K562 (cell line): ENCODE data around the gene SPATA2. TPM values are rescaled to one million over a fixed set of nuclear protein-coding genes. Genes with fewer than 3 reads are reported as not detected.

Experiments used
- COPS2 ChIP-seq: fragments of 450-650 bp; conservative IDR thresholded peaks from 2 replicates; pipeline ENCODE4 v1.6.1; 2016; ENCODE audit warnings: mild to moderate bottlenecking, moderate library complexity
- EHMT2 ChIP-seq: fragments of 450-650 bp; IDR thresholded peaks from 2 replicates; pipeline ENCODE4 v1.6.1; 2018; ENCODE audit warnings: antibody characterized with exemption
- ELF2 ChIP-seq: fragments of 250-450 bp; sonication (Bioruptor Pico); IDR thresholded peaks from 2 replicates; pipeline ENCODE4 v1.5.0; 2021; ENCODE audit warnings: mild to moderate bottlenecking
- ESRRA ChIP-seq: fragments of 450-650 bp; IDR thresholded peaks from 2 replicates; pipeline ENCODE4 v1.6.1; 2014; ENCODE audit warnings: low read depth, mild to moderate bottlenecking, moderate library complexity, borderline replicate concordance
- HNRNPLL ChIP-seq: fragments of 200-400 bp; formaldehyde crosslinking; IDR thresholded peaks from 2 replicates; pipeline ENCODE4 v1.6.1; 2017; ENCODE audit warnings: low read length, low read depth, mild to moderate bottlenecking; ENCODE audit not compliant: poor library complexity, severe bottlenecking
- JUN ChIP-seq, 2 experiments: sonication (generic) in 1 of 2; formaldehyde crosslinking in 1 of 2; IDR thresholded peaks; 2 replicates each; pipeline versions ENCODE4 v1.6.1 to v1.8.0; 2012 to 2022; ENCODE audit warnings: borderline replicate concordance in 2 of 2, mild to moderate bottlenecking in 2 of 2, improper control_type of control experiment in 1 of 2, low read depth in 1 of 2, low read length in 1 of 2, missing genetic modification reagents in 1 of 2
- MTA1 ChIP-seq: fragments of 450-650 bp; IDR thresholded peaks from 2 replicates; pipeline ENCODE4 v1.6.1; 2017; ENCODE audit warnings: borderline replicate concordance
- MTF1 ChIP-seq: fragments of 250-450 bp; sonication (Bioruptor Pico); IDR thresholded peaks from 2 replicates; pipeline ENCODE4 v1.9.0; 2021; ENCODE audit warnings: moderate library complexity, mild to moderate bottlenecking, inconsistent platforms, borderline replicate concordance
- NCOA2 ChIP-seq, 2 experiments: fragments of 450-650 bp; IDR thresholded peaks; 2 replicates each; pipeline ENCODE4 v1.6.1; 2018; ENCODE audit warnings: mild to moderate bottlenecking in 2 of 2, moderate library complexity in 1 of 2; ENCODE audit not compliant: partially characterized antibody in 2 of 2
- NFE2L1 ChIP-seq: fragments of 450-650 bp; IDR thresholded peaks from 2 replicates; pipeline ENCODE4 v1.6.1; 2016; ENCODE audit warnings: missing genetic modification characterization, low read depth, mild to moderate bottlenecking, missing compliant biosample characterization, moderate library complexity, borderline replicate concordance
- NR2C1 ChIP-seq, 2 experiments: fragments of 450-650 bp; IDR thresholded peaks; 2 replicates each; pipeline ENCODE4 v1.6.1; 2017; ENCODE audit warnings: mild to moderate bottlenecking in 2 of 2, antibody characterized with exemption in 1 of 2, inconsistent platforms in 1 of 2, missing compliant biosample characterization in 1 of 2, missing genetic modification characterization in 1 of 2
- PTTG1 ChIP-seq: fragments of 450-650 bp; IDR thresholded peaks from 2 replicates; pipeline ENCODE4 v1.6.1; 2016; ENCODE audit warnings: low read depth, mild to moderate bottlenecking, missing genetic modification characterization, missing compliant biosample characterization
- SNRNP70 ChIP-seq: fragments of 200-400 bp; formaldehyde crosslinking; optimal IDR thresholded peaks from 2 replicates; pipeline ENCODE3; 2017; ENCODE audit warnings: low read depth, low read length
- SRSF9 ChIP-seq: fragments of 200-400 bp; formaldehyde crosslinking; IDR thresholded peaks from 2 replicates; pipeline ENCODE4 v1.6.1; 2017; ENCODE audit warnings: low read depth, low read length, borderline replicate concordance
- STAT5A ChIP-seq: IDR thresholded peaks from 2 replicates; pipeline ENCODE4 v1.6.1; 2012; ENCODE audit warnings: low read length, inconsistent platforms, borderline replicate concordance
- TAF9B ChIP-seq: fragments of 450-650 bp; IDR thresholded peaks from 2 replicates; pipeline ENCODE4 v1.6.1; 2018; ENCODE audit warnings: mild to moderate bottlenecking; ENCODE audit not compliant: partially characterized antibody
- U2AF1 ChIP-seq: fragments of 200-400 bp; formaldehyde crosslinking; optimal IDR thresholded peaks from 2 replicates; pipeline ENCODE3; 2017; ENCODE audit warnings: mild to moderate bottlenecking, low read depth, low read length, moderate library complexity
- U2AF2 ChIP-seq: fragments of 200-400 bp; formaldehyde crosslinking; optimal IDR thresholded peaks from 2 replicates; pipeline ENCODE3; 2017; ENCODE audit warnings: low read depth, mild to moderate bottlenecking, low read length
- YBX1 ChIP-seq: fragments of 450-650 bp; IDR thresholded peaks from 2 replicates; pipeline ENCODE4 v1.7.1; 2016; ENCODE audit warnings: mild to moderate bottlenecking
- ZNF140 ChIP-seq: fragments of 250-450 bp; sonication (Bioruptor Pico); IDR thresholded peaks from 2 replicates; pipeline ENCODE4 v1.8.0; 2021; ENCODE audit warnings: moderate library complexity, mild to moderate bottlenecking, inconsistent platforms
- ZNF174 ChIP-seq: fragments of 250-450 bp; sonication (Bioruptor Pico); IDR thresholded peaks from 2 replicates; pipeline ENCODE4 v1.4.0; 2020; ENCODE audit warnings: mild to moderate bottlenecking
- ZNF445 ChIP-seq: fragments of 250-450 bp; sonication (Bioruptor Pico); IDR thresholded peaks from 2 replicates; pipeline ENCODE4 v1.4.0; 2020; ENCODE audit warnings: low read depth, mild to moderate bottlenecking, moderate library complexity
- ZNF707 ChIP-seq: fragments of 250-450 bp; sonication (Bioruptor Pico); conservative IDR thresholded peaks from 2 replicates; pipeline ENCODE4 v1.8.0; 2022; ENCODE audit warnings: inconsistent platforms, mild to moderate bottlenecking, moderate library complexity
- ZNF79 ChIP-seq: fragments of 250-450 bp; sonication (Bioruptor Pico); IDR thresholded peaks from 2 replicates; pipeline ENCODE4 v1.4.0; 2020; ENCODE audit warnings: low read depth, mild to moderate bottlenecking, moderate library complexity
- ZNF830 ChIP-seq: fragments of 250-450 bp; sonication (Bioruptor Pico); IDR thresholded peaks from 2 replicates; pipeline ENCODE4 v1.5.0; 2021; ENCODE audit warnings: mild to moderate bottlenecking
- polyA plus RNA-seq, 8 experiments: library from polyadenylated mRNA; depleted of rRNA in 4 of 8; stranded (reverse) in 5 of 8; unstranded in 3 of 8; fragments of >200 nt; fragmentation: Nextera tagmentation in 2 of 8; fragmentation: Illumina TruSeq in 1 of 8; extraction: Ambion mirVana in 2 of 8; extraction: Trizol in 1 of 8; gene quantifications; 2 replicates each; pipeline versions ENCODE4 v1.2.1 to v1.2.3, GENCODE V29; 2011 to 2014; ENCODE audit warnings: inconsistent platforms in 1 of 8, missing spikeins in 1 of 8
- total RNA-seq, 7 experiments: library from RNA; depleted of rRNA in 6 of 7; stranded (reverse); fragments of >200 nt in 6 of 7; fragmentation: Illumina TruSeq in 2 of 7; extraction: Trizol in 2 of 7; gene quantifications; 2 replicates each; pipeline versions ENCODE4 v1.2.1 to v1.2.3, GENCODE V29; 2011 to 2021; ENCODE audit warnings: low replicate concordance in 1 of 7
- TF ChIP-seq, protein P1 (sequence below): IDR thresholded peaks from 2 replicates; pipeline ENCODE4 v1.6.1; 2011; ENCODE audit warnings: borderline replicate concordance, low read depth, mild to moderate bottlenecking, moderate library complexity, low read length; ENCODE audit not compliant: insufficient read depth, poor library complexity, severe bottlenecking
- TF ChIP-seq, protein P2 (sequence below): fragments of 250-450 bp; sonication (Bioruptor Pico); IDR thresholded peaks from 2 replicates; pipeline ENCODE4 v1.6.1; 2021; ENCODE audit warnings: mild to moderate bottlenecking

The SPATA2 gene
- total and polyA plus RNA-seq, 9 of the 15 experiments (the other 6 are each of a cell fraction or from before 2014, with no cell fraction given), result 0.46 to 8.2 (median 2.7) TPM

DNA sequence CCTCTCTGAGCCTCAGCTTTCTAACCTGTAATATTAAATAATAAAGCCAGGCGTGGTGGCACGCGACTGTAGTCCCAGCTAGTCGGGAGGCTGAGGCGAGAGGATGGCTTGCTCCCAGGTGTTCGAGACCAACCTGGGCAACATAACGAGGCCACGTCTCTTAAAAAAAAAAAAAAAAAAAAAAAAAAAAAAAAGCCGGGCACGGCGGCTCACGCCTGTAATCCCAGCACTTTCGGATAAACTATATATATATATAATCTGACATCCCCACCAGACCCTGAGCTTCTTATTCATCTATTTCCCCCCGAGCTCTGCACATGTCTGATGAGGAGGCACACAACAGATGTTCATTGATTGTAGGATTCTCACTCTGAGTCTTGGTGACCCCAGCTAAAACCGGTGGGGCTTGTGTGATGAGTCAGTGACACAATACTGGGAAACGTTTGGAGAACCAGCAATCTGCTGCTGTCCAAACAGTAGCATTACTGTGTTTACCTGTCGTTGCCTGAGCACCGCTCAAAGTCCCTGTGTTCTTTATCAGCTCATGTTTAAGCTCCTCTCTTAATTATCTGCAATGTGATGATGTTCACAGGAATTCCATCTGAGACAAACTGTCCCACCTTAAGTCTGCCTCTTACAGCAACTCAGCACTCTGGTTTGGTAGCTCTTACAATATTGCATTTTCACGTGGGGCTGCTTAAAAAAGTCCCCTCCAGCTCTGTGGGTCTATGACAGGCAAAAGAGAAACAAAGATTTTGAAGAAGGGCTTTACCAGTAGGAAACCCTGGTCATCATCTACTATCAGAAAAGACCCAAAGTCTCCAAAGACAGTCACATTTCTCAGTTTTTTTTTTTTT is 1.0 kb upstream of the SPATA2 start (continued):
- peak; percentile 77; the same call in 1 of the 2 replicates for TF ChIP-seq JUN (IDR thresholded peaks at IDR 0.05; ENCODE audit: borderline replicate concordance, low read depth, low read length)
- TF ChIP-seq JUN (CRISPR knock-in tag; IDR thresholded peaks at IDR 0.05; ENCODE audit: borderline replicate concordance), result no peak
- TF ChIP-seq, protein P1, sequence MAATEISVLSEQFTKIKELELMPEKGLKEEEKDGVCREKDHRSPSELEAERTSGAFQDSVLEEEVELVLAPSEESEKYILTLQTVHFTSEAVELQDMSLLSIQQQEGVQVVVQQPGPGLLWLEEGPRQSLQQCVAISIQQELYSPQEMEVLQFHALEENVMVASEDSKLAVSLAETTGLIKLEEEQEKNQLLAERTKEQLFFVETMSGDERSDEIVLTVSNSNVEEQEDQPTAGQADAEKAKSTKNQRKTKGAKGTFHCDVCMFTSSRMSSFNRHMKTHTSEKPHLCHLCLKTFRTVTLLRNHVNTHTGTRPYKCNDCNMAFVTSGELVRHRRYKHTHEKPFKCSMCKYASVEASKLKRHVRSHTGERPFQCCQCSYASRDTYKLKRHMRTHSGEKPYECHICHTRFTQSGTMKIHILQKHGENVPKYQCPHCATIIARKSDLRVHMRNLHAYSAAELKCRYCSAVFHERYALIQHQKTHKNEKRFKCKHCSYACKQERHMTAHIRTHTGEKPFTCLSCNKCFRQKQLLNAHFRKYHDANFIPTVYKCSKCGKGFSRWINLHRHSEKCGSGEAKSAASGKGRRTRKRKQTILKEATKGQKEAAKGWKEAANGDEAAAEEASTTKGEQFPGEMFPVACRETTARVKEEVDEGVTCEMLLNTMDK, result no peak
- no peak for TF ChIP-seq NR2C1 (IDR thresholded peaks at IDR 0.05)
- TF ChIP-seq NR2C1 (tag; IDR thresholded peaks at IDR 0.05), result no peak
- TF ChIP-seq TAF9B, result no peak
- TF ChIP-seq ELF2 (CRISPR knock-in tag), result no peak
- no peak for TF ChIP-seq U2AF2
- TF ChIP-seq PTTG1 (tag), result no peak
- TF ChIP-seq U2AF1, result no peak
- no peak for TF ChIP-seq YBX1
- TF ChIP-seq HNRNPLL, result no peak
- no peak for TF ChIP-seq NCOA2 (IDR thresholded peaks at IDR 0.05; ENCODE audit: partially characterized antibody in 2 of 2)
- TF ChIP-seq ZNF707 (CRISPR knock-in tag), result no peak
- TF ChIP-seq SRSF9, result no peak
- TF ChIP-seq ZNF830 (CRISPR knock-in tag), result no peak
- TF ChIP-seq COPS2, result no peak
- no peak for TF ChIP-seq NFE2L1 (tag)
- peak; percentile 86 for TF ChIP-seq STAT5A
- 0 out of 2 replicates have a peak, but pooled peaks have one; percentile 0 for TF ChIP-seq MTA1
- no peak for TF ChIP-seq ESRRA
- TF ChIP-seq ZNF174, result no peak
- no peak for TF ChIP-seq ZNF140
- no peak for TF ChIP-seq ZNF79 (CRISPR knock-in tag)
- TF ChIP-seq, protein P2, sequence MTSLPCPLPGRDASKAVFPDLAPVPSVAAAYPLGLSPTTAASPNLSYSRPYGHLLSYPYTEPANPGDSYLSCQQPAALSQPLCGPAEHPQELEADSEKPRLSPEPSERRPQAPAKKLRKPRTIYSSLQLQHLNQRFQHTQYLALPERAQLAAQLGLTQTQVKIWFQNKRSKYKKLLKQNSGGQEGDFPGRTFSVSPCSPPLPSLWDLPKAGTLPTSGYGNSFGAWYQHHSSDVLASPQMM (CRISPR knock-in tag), result no peak
- TF ChIP-seq ZNF445, result no peak
- no peak for TF ChIP-seq SNRNP70
- no peak for TF ChIP-seq MTF1 (CRISPR knock-in tag)
- TF ChIP-seq EHMT2, result no peak
